Measurements from ENCODE around the gene UPK3B.
"Not testable (repeated sequence)": the region's sequence is repeated elsewhere in the genome, so short reads cannot be mapped to it uniquely, and the experiment has no call there.

Gene UPK3B

GRCh38 chr7:76565001-76565400, 54.6 kb downstream of the UPK3B start:
- H3K4me3 ChIP-seq (ENCODE audit: low read depth, low read length); DNase-seq (ENCODE audit: low read depth); in situ Hi-C loops (cut with HindIII; ENCODE audit: low sequenced_read_pairs): not testable (repeated sequence)
